ELR (cell line): ENCODE data around the gene POU2F1.

Experiments
- DNase-seq: peaks from one replicate; pipeline ENCODE4 v3.0.0-alpha.2; 2015; ENCODE audit warnings: low read depth

Gene POU2F1

GRCh38 chr1:167367705-167368104 is 147.0 kb downstream of the POU2F1 start:
- DNase-seq: no peak

GRCh38 chr1:167369175-167369574 is 148.5 kb downstream of the POU2F1 start:
- no peak for DNase-seq

GRCh38 chr1:167369933-167370332 is 149.2 kb downstream of the POU2F1 start:
- no peak for DNase-seq

- DNase-seq: no peak
Measured at GRCh38 chr1:167371030-167371429, 150.3 kb downstream of the POU2F1 start.

- no peak for DNase-seq
Measured at GRCh38 chr1:167373398-167373797, 152.7 kb downstream of the POU2F1 start.

- DNase-seq: no peak
Measured at GRCh38 chr1:167373986-167374385, 153.3 kb downstream of the POU2F1 start.

GRCh38 chr1:167375949-167376348 is 155.3 kb downstream of the POU2F1 start:
- no peak for DNase-seq

- no peak for DNase-seq
Measured at GRCh38 chr1:167387251-167387910, 166.7 kb downstream of the POU2F1 start.

- no peak for DNase-seq
Measured at GRCh38 chr1:167388976-167389375, 168.3 kb downstream of the POU2F1 start.

- no peak for DNase-seq
Measured at GRCh38 chr1:167392200-167392696, 171.6 kb downstream of the POU2F1 start.

- DNase-seq: no peak
Measured at GRCh38 chr1:167400359-167400953, 179.8 kb downstream of the POU2F1 start.

- peak; percentile 56 for DNase-seq
Measured at GRCh38 chr1:167401260-167401873, 180.7 kb downstream of the POU2F1 start.

GRCh38 chr1:167404161-167404888 is 183.6 kb downstream of the POU2F1 start:
- no peak for DNase-seq

- DNase-seq: no peak
Measured at GRCh38 chr1:167404908-167405307, 184.2 kb downstream of the POU2F1 start.

GRCh38 chr1:167408355-167408754 is 187.7 kb downstream of the POU2F1 start:
- no peak for DNase-seq

- no peak for DNase-seq
Measured at GRCh38 chr1:167409183-167409582, 188.5 kb downstream of the POU2F1 start.

- no peak for DNase-seq
Measured at GRCh38 chr1:167412072-167412471, 191.4 kb downstream of the POU2F1 start.

- DNase-seq: no peak
Measured at GRCh38 chr1:167412920-167413319, 192.2 kb downstream of the POU2F1 start.

- DNase-seq: no peak
Measured at GRCh38 chr1:167413328-167413727, 192.6 kb downstream of the POU2F1 start.

- no peak for DNase-seq
Measured at GRCh38 chr1:167416506-167416905, 195.8 kb downstream of the POU2F1 start.

- no peak for DNase-seq
Measured at GRCh38 chr1:167418391-167418790, 197.7 kb downstream of the POU2F1 start.

GRCh38 chr1:167419245-167419644 is 198.6 kb downstream of the POU2F1 start:
- DNase-seq: no peak

GRCh38 chr1:167420510-167420909 is 199.8 kb downstream of the POU2F1 start:
- no peak for DNase-seq
